SK-N-SH treated with all-trans-retinoic acid at 6 μM for 48 hours (cell line): Measurements from ENCODE around the gene CPLX1.

Source experiments
- ATAC-seq: fragments of 200-7000 bp; cut with Tn5 transposase; 3 replicates; pipeline ENCODE4 v1.9.1; 2020; ENCODE audit warnings: mild to moderate bottlenecking, moderate library complexity
- ESRRG ChIP-seq: fragments of 250-450 bp; sonication (Bioruptor Pico); IDR thresholded peaks from 2 replicates; pipeline ENCODE4 v1.6.1; 2021; ENCODE audit warnings: mild to moderate bottlenecking
- GLIS3 ChIP-seq: fragments of 250-450 bp; sonication (Bioruptor Pico); IDR thresholded peaks from 2 replicates; pipeline ENCODE4 v1.5.0; 2020; ENCODE audit warnings: mild to moderate bottlenecking, moderate library complexity
- ISL1 ChIP-seq: fragments of 250-450 bp; sonication (Bioruptor Pico); IDR thresholded peaks from 2 replicates; pipeline ENCODE4 v2.1.2; 2022; ENCODE audit warnings: mild to moderate bottlenecking, moderate library complexity
- OSR1 ChIP-seq: fragments of 250-450 bp; sonication (Bioruptor Pico); IDR thresholded peaks from 2 replicates; pipeline ENCODE4 v1.8.0; 2022; ENCODE audit warnings: moderate library complexity, mild to moderate bottlenecking, inconsistent platforms
- PPARA ChIP-seq: fragments of 250-450 bp; sonication (Bioruptor Pico); IDR thresholded peaks from 2 replicates; pipeline ENCODE4 v1.5.0; 2020; ENCODE audit warnings: mild to moderate bottlenecking, borderline replicate concordance
- SNAI2 ChIP-seq: fragments of 250-450 bp; sonication (Bioruptor Pico); IDR thresholded peaks from 2 replicates; pipeline ENCODE4 v1.5.0; 2020; ENCODE audit warnings: mild to moderate bottlenecking, moderate library complexity
- TCF4 ChIP-seq: fragments of 250-450 bp; sonication (Bioruptor Pico); IDR thresholded peaks from 2 replicates; pipeline ENCODE4 v1.8.0; 2021; ENCODE audit warnings: mild to moderate bottlenecking, moderate library complexity, borderline replicate concordance
- TOX ChIP-seq: fragments of 250-450 bp; sonication (Bioruptor Pico); IDR thresholded peaks from 2 replicates; pipeline ENCODE4 v1.8.0; 2021; ENCODE audit warnings: mild to moderate bottlenecking, moderate library complexity, borderline replicate concordance
- ZFP3 ChIP-seq: fragments of 250-450 bp; sonication (Bioruptor Pico); IDR thresholded peaks from 2 replicates; pipeline ENCODE4 v1.5.0; 2020; ENCODE audit warnings: mild to moderate bottlenecking, moderate library complexity
- ZFP30 ChIP-seq: fragments of 450-650 bp; formaldehyde crosslinking; IDR thresholded peaks from 2 replicates; pipeline ENCODE4 v1.5.0; 2022; ENCODE audit warnings: mild to moderate bottlenecking, moderate library complexity
- ZNF70 ChIP-seq: fragments of 450-650 bp; formaldehyde crosslinking; IDR thresholded peaks from 2 replicates; pipeline ENCODE4 v1.5.0; 2020; ENCODE audit warnings: mild to moderate bottlenecking, moderate library complexity
- ZNF8 ChIP-seq: fragments of 450-650 bp; formaldehyde crosslinking; IDR thresholded peaks from 2 replicates; pipeline ENCODE4 v1.5.0; 2020; ENCODE audit warnings: mild to moderate bottlenecking, moderate library complexity
- TF ChIP-seq, protein P1 (sequence below): fragments of 250-450 bp; sonication (Bioruptor Pico); IDR thresholded peaks from 2 replicates; pipeline ENCODE4 v1.8.0; 2021; ENCODE audit warnings: low read depth, mild to moderate bottlenecking, moderate library complexity, borderline replicate concordance
- TF ChIP-seq, protein P2 (sequence below): fragments of 250-450 bp; sonication (Bioruptor Pico); IDR thresholded peaks from 2 replicates; pipeline ENCODE4 v1.5.1; 2021; ENCODE audit warnings: mild to moderate bottlenecking, moderate library complexity
- TF ChIP-seq, protein P3 (sequence below): fragments of 250-450 bp; sonication (Bioruptor Pico); IDR thresholded peaks from 2 replicates; pipeline ENCODE4 v1.8.0; 2020; ENCODE audit warnings: mild to moderate bottlenecking, moderate library complexity, borderline replicate concordance
- TF ChIP-seq, protein P4 (sequence below): fragments of 250-450 bp; sonication (Bioruptor Pico); IDR thresholded peaks from 2 replicates; pipeline ENCODE4 v1.5.0; 2020; ENCODE audit warnings: mild to moderate bottlenecking, moderate library complexity

CPLX1 gene

DNA sequence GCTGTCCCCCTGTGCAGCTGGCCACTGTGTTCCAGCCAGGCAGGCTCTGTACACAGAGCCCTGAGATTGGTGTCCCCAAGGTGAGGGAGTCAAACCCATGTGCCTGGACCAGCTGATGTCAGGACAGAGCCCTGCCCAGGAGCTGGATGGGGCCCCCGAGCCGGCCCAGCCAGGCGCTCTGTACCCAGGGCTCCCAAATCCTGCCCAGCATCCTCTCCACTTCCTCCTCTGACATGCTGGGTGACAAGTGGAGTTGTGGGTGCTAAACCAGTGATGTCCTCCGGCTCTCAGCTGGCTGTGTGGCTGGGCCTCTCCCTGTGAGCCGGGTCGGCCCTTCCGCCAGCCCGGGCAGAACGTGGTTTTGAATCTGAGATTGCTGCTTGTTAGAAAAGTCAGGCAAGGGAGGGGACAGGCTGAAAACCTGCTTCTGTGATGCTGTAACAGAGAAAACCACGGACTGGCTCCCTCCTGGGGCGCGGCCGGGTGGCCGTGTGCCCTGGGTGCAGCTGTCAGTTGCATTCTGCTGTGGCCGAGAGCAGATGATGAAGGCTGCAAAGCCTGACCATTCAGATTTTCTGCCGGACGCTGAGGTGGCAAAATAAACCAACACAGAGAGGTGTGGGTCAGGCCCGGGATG, 7.9 kb upstream of the CPLX1 start:
- TF ChIP-seq OSR1 (CRISPR knock-in tag) (no peak), ESRRG (no peak), ZFP3 (CRISPR knock-in tag) (no peak), GLIS3 (no peak), TCF4 (CRISPR knock-in tag) (no peak), ISL1 (CRISPR knock-in tag) (no peak), SNAI2 (no peak), PPARA (CRISPR knock-in tag) (no peak), ZNF70 (CRISPR knock-in tag) (no peak), ZFP30 (CRISPR knock-in tag) (no peak), ZNF8 (CRISPR knock-in tag) (no peak)
- TF ChIP-seq, protein P1, sequence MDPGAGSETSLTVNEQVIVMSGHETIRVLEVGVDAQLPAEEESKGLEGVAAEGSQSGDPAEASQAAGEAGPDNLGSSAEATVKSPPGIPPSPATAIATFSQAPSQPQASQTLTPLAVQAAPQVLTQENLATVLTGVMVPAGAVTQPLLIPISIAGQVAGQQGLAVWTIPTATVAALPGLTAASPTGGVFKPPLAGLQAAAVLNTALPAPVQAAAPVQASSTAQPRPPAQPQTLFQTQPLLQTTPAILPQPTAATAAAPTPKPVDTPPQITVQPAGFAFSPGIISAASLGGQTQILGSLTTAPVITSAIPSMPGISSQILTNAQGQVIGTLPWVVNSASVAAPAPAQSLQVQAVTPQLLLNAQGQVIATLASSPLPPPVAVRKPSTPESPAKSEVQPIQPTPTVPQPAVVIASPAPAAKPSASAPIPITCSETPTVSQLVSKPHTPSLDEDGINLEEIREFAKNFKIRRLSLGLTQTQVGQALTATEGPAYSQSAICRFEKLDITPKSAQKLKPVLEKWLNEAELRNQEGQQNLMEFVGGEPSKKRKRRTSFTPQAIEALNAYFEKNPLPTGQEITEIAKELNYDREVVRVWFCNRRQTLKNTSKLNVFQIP (CRISPR knock-in tag): no peak
- TF ChIP-seq, protein P2, sequence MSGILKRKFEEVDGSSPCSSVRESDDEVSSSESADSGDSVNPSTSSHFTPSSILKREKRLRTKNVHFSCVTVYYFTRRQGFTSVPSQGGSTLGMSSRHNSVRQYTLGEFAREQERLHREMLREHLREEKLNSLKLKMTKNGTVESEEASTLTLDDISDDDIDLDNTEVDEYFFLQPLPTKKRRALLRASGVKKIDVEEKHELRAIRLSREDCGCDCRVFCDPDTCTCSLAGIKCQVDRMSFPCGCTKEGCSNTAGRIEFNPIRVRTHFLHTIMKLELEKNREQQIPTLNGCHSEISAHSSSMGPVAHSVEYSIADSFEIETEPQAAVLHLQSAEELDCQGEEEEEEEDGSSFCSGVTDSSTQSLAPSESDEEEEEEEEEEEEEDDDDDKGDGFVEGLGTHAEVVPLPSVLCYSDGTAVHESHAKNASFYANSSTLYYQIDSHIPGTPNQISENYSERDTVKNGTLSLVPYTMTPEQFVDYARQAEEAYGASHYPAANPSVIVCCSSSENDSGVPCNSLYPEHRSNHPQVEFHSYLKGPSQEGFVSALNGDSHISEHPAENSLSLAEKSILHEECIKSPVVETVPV (CRISPR knock-in tag): no peak
- TF ChIP-seq, protein P3, sequence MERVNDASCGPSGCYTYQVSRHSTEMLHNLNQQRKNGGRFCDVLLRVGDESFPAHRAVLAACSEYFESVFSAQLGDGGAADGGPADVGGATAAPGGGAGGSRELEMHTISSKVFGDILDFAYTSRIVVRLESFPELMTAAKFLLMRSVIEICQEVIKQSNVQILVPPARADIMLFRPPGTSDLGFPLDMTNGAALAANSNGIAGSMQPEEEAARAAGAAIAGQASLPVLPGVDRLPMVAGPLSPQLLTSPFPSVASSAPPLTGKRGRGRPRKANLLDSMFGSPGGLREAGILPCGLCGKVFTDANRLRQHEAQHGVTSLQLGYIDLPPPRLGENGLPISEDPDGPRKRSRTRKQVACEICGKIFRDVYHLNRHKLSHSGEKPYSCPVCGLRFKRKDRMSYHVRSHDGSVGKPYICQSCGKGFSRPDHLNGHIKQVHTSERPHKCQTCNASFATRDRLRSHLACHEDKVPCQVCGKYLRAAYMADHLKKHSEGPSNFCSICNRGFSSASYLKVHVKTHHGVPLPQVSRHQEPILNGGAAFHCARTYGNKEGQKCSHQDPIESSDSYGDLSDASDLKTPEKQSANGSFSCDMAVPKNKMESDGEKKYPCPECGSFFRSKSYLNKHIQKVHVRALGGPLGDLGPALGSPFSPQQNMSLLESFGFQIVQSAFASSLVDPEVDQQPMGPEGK: no peak
- TF ChIP-seq, protein P4, sequence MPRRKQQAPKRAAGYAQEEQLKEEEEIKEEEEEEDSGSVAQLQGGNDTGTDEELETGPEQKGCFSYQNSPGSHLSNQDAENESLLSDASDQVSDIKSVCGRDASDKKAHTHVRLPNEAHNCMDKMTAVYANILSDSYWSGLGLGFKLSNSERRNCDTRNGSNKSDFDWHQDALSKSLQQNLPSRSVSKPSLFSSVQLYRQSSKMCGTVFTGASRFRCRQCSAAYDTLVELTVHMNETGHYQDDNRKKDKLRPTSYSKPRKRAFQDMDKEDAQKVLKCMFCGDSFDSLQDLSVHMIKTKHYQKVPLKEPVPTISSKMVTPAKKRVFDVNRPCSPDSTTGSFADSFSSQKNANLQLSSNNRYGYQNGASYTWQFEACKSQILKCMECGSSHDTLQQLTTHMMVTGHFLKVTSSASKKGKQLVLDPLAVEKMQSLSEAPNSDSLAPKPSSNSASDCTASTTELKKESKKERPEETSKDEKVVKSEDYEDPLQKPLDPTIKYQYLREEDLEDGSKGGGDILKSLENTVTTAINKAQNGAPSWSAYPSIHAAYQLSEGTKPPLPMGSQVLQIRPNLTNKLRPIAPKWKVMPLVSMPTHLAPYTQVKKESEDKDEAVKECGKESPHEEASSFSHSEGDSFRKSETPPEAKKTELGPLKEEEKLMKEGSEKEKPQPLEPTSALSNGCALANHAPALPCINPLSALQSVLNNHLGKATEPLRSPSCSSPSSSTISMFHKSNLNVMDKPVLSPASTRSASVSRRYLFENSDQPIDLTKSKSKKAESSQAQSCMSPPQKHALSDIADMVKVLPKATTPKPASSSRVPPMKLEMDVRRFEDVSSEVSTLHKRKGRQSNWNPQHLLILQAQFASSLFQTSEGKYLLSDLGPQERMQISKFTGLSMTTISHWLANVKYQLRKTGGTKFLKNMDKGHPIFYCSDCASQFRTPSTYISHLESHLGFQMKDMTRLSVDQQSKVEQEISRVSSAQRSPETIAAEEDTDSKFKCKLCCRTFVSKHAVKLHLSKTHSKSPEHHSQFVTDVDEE (CRISPR knock-in tag): no peak
- TF ChIP-seq, all 23 proteins: peak for 0
- ATAC-seq: no peak

GRCh38 chr4:833156-833555, 7.2 kb upstream of the CPLX1 start:
- TF ChIP-seq ZNF8 (CRISPR knock-in tag): no peak
- TF ChIP-seq, protein P4 (CRISPR knock-in tag): no peak
- TF ChIP-seq, all 23 proteins: peak for 0

GRCh38 chr4:832536-832935, 6.6 kb upstream of the CPLX1 start:
- no peak for ATAC-seq
- TF ChIP-seq TOX (CRISPR knock-in tag) (no peak), ESRRG (no peak)

More at GRCh38 chr4:833156-833555, 7.2 kb upstream of the CPLX1 start:
- no peak for ATAC-seq

DNA sequence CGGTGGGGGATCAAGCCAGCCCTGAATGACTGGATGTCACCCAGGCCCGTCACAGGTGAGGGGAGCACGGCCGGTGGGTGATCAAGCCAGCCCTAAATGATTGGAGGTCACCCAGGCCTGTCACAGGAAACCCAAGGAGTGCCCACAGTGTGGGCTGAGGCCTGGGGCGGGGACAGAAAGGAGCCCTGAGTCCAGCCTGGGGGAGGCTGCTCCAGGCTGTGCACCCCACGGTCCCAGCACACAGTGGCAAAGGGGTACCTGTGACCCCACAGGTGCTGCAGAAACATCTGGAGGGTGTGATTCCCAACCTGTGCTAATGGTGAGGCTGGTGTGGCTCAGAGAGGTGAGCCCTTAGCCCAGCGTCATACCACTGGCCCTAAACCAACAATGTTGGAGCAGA, 6.2 kb upstream of the CPLX1 start:
- ATAC-seq: no peak
- no peak for TF ChIP-seq ZNF8 (CRISPR knock-in tag)
